GM21367 (cell line): ENCODE data around the gene MYOCOS.

Source experiments
- ATAC-seq: cut with Tn5 transposase; IDR thresholded peaks from one replicate; pipeline ENCODE4 v1.9.1; 2021; ENCODE audit not compliant: unreplicated experiment

The MYOCOS gene

DNA sequence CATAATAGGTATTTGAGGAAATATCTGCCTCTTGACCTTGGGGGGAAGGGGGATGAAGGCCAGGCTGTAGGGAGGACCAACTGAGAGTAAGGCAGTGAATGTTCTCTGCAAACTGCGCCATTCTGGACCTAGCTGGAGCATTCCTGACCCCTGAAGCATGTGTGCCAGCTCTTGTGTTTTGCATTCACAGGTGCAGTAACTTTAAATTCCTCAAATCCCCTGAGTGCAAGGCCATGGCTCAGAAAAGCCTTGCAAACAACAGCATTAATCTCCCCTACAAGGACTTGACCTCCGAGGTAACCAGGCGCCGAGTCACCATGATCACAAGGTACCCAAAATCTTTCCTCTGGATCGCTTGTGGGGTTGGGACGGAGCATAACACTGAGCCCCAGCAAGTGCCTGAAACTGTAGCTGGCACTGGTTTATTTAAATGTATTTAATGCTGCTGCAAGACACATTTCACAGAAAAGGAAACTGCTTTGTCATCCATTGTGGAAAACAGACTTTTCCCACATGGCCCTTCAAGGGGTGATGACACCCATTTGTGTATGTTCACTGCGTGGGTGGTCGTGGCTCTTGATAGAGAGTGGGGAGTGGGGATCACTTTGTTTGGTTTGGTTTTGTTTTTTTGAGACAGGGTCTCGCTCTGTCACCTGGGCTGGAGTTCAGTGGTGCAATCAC lies 1.7 kb downstream of the MYOCOS start:
- no peak for ATAC-seq

DNA sequence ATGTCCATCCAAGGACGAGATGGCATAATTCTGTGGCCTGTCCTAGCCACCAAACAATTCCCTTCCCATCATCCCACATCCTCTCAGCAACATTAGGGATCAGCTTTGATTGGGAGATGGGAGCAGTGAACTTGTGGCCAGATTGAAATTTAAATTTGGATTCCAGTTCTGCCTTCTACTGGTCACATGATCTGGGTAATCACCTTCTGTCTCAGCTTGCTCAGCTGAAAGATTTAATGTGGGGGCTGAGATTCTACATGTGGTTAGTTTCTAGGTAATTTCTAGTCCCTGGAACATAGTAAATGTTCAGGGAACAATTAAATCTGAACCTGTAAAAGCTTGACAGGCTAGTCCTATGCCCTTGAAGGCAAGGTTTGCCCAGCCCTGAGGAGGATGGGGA lies 3.2 kb downstream of the MYOCOS start:
- no peak for ATAC-seq

DNA sequence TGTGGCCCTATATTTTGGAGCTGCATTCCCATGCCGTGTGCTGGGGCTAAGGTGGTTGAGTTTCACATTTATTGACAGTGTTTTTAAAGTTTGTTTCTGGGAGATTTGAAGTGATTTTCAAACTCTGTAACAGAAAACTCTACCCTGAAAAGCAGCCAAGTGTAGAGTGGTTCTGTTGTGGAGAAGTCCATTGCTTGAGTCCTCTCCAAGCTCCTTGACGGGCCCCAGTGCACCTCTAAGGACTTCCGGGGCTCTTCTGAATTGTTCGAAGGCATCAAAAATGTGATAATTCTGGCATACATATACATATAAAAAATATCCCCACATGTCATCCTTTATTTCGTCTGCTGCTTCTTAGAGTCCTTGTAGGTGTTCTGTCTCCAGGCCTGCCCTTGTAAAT lies 5.0 kb downstream of the MYOCOS start:
- ATAC-seq = no peak

DNA sequence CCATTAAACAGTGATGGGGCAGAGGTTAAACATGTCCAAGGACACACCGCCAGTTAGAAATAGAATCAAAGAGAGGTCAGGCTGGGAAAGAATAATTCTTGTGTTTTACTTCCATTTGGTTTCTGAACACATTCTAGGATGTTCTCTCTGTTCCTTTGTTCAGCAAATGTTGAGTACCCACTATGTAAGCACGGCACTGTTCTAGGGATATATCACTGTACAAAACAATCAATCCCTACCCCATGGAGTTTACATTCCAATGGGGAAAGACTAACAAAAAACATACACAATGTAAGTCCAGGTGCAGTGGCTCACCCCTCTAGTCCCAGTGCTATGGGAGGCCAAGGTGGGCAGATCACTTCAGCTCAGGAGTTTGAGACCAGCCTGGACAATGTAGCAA lies 6.2 kb downstream of the MYOCOS start:
- no peak for ATAC-seq

GRCh38 chr1:171635661-171636060 lies 13.6 kb downstream of the MYOCOS start:
- ATAC-seq = no peak

DNA sequence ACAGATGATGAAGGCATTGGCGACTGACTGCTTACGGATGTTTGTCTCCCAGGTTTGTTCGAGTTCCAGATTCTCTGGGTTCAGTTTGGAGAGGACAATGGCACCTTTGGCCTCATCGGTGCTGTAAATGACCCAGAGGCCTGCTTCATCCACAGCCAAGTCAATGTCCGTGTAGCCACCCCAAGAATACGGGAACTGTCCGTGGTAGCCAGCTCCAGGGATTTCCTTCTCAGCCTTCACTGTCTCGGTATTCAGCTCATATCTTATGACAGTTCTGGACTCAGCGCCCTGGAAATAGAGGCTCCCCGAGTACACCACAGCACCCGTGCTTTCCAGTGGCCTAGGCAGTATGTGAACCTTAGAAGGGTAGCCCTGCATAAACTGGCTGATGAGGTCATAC lies 14.1 kb downstream of the MYOCOS start:
- no peak for ATAC-seq

- no peak for ATAC-seq
Observed at GRCh38 chr1:171637928-171638576, 16.0 kb downstream of the MYOCOS start.

DNA sequence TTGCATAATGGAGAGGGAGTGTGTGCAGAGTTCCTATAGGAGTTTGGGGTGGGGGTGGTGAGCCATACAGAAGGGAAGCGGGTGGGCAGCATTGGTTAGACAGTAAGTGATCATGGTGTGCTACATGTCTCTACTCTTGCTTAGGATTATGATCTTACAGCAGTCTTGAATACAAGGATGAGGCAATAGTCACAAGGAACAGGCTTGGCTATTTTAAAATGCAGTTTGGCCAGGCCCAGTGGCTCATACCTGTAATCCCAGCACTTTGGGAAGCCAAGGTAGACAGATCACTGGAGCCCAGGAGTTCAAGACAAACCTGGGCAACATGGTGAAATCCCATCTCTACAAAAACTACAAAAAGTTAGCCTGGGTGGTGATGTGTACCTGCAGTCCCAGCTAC lies 18.2 kb downstream of the MYOCOS start:
- no peak for ATAC-seq

- no peak for ATAC-seq
Observed at GRCh38 chr1:171641076-171641864, 19.2 kb downstream of the MYOCOS start.

- ATAC-seq = no peak
Observed at GRCh38 chr1:171642197-171642596, 20.2 kb downstream of the MYOCOS start.

GRCh38 chr1:171643156-171643555 lies 21.1 kb downstream of the MYOCOS start:
- no peak for ATAC-seq

GRCh38 chr1:171644805-171645483 lies 22.9 kb downstream of the MYOCOS start:
- peak; percentile 72 for ATAC-seq

DNA sequence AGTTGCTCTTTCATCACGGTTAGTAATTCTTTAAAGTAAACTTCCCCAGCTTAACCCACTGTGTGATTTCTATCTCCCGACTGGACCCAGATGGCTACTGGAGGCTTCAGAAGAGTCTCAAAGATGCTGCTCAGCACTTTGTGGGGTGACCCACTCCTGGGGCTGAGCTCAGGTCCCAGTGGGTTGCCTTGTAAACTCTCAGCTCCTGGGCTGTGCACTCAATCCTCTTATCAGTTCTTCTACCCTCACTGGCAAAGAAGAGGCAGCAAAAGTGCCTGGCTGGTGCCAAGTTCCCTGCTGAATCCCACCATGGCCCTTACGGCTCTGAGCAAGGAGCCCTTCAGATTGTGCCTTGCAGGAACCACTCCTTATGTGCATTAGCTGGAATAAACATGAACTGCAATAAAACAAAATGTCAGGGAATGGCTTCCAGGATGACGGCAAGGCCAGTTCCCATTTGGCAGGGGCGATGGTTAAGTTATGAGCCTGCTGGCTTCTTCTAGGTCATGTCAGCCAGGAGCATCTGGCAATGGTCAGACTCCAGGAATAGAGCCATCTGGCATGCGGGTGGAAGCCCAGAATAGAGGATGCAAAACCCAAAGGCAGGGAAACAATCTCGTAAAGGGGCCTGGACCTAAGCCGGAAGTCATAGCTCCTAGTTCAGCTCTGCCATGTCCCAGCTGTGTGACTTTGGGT lies 23.7 kb downstream of the MYOCOS start:
- no peak for ATAC-seq

DNA sequence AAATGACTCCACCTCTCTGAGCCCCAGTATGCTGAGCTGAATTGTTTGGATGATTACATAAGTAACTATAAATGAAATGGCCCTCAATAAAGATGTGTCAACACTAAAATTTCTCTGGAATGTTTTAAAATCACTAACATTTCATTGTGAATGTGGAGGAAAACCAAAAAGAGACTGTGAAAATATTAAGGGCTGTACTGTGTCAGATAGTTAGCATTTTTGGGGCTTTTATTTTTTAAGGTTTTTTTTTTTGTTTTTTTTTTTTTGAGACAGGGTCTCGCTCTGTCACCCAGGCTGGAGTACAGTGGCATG lies 24.2 kb downstream of the MYOCOS start:
- no peak for ATAC-seq

DNA sequence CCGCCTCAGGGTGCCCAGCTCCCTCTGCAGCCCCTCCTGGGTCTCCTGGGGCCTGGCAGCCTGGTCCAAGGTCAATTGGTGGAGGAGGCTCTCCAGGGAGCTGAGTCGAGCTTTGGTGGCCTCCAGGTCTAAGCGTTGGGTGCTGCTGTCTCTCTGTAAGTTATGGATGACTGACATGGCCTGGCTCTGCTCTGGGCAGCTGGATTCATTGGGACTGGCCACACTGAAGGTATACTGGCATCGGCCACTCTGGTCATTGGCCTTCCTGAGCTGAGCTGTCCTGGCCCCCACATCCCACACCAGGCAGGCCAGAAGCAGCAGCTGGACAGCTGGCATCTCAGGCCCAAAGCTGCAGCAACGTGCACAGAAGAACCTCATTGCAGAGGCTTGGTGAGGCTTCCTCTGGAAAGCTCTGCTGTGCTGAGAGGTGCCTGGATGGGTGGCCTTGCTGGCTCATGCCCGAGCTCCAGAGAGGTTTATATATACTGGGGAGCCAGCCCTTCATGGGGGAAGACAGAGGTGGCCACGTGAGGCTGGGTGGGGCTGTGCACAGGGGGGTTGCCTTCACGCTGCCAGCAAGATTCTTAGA lies 30.3 kb downstream of the MYOCOS start, which contains the start of gene MYOC:
Gene MYOC, minus strand, starts transcription at position 455 of the 589 bp plus-strand sequence. Its CDS starts 77 bp downstream, at position 378.
- ATAC-seq = no peak

- ATAC-seq = no peak
Observed at GRCh38 chr1:171653796-171654195, 31.8 kb downstream of the MYOCOS start.

- no peak for ATAC-seq
Observed at GRCh38 chr1:171654201-171654941, 32.3 kb downstream of the MYOCOS start.

DNA sequence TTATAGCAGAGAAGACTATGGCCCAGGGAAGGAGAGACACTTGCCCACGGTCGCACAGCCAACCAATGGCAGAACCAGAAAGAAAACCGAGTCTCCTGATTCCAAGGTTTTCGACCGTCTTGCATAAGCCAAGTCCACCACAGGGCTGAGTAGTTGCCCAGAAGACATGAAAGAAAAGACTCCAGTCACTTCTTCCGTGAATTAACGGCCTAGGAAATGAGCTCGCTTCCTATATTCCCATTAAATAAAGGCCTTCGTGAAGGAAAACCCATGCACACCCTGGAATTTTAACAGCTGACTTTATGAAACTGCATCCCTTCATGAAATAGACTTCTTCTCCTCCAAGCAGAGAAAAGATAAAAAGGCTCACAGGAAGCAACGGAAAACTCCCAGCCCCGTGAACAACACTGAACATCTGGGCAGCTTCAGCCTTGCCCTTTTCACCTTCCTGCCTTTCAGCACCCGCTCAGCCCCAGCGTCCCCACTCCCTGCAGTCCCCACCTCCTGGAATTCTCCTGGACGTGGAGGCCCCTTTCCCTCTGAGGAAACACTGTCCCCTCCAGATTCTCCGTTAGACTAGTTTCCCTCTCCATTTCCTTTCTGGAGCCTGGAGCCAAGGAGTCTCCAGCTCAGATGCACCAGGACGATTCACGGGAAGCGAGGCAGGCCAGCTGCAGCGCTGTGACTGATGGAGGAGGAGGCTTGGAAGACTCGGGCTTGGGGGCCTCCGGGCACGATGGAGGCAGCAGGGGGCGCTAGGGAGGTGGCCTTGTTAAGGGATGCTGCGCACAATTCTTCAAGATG lies 33.1 kb downstream of the MYOCOS start:
- ATAC-seq = no peak

GRCh38 chr1:171655746-171656116 lies 33.7 kb downstream of the MYOCOS start:
- no peak for ATAC-seq
